ENCODE results near the gene RHBDF1.

Gene RHBDF1

DNA sequence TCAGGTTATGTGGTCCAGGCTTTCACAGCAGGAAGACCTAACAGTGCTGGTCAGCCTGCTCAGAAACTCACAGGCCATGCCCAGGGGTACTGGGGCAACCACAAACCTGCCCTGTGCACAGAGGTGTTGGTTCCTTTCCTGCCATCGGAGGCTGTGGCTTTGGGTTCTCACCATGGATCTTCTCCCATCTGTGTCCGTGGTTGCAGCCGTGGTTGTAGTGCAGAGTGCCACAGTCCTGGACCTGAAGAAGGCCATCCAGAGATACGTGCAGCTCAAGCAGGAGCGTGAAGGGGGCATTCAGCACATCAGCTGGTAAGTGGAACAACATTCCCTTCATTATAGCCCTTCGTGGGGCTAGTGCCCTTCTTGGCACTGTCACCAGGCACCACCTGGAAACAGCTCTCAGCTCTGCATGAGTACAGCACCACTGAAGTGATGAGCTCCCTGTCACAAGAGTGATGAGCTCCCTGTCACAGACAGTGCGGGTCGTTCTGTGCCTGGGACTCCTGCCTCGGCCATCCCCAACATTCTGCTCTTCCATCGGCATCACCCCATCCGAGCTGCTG, 16.8 kb downstream of the RHBDF1 start:
- TF ChIP-seq, protein P1, sequence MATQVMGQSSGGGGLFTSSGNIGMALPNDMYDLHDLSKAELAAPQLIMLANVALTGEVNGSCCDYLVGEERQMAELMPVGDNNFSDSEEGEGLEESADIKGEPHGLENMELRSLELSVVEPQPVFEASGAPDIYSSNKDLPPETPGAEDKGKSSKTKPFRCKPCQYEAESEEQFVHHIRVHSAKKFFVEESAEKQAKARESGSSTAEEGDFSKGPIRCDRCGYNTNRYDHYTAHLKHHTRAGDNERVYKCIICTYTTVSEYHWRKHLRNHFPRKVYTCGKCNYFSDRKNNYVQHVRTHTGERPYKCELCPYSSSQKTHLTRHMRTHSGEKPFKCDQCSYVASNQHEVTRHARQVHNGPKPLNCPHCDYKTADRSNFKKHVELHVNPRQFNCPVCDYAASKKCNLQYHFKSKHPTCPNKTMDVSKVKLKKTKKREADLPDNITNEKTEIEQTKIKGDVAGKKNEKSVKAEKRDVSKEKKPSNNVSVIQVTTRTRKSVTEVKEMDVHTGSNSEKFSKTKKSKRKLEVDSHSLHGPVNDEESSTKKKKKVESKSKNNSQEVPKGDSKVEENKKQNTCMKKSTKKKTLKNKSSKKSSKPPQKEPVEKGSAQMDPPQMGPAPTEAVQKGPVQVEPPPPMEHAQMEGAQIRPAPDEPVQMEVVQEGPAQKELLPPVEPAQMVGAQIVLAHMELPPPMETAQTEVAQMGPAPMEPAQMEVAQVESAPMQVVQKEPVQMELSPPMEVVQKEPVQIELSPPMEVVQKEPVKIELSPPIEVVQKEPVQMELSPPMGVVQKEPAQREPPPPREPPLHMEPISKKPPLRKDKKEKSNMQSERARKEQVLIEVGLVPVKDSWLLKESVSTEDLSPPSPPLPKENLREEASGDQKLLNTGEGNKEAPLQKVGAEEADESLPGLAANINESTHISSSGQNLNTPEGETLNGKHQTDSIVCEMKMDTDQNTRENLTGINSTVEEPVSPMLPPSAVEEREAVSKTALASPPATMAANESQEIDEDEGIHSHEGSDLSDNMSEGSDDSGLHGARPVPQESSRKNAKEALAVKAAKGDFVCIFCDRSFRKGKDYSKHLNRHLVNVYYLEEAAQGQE (IDR thresholded peaks at IDR 0.05; ENCODE audit: insufficient replicate concordance, low read depth): no peak
- no peak for TF ChIP-seq CTCF (IDR thresholded peaks at IDR 0.05; ENCODE audit: insufficient read depth, low read length)
- no peak for TF ChIP-seq POLR2AphosphoS5 (IDR thresholded peaks at IDR 0.05; ENCODE audit: low read depth)
- no peak for TF ChIP-seq SPI1 (IDR thresholded peaks at IDR 0.05; ENCODE audit: borderline replicate concordance, low read depth)
- TF ChIP-seq GABPA (IDR thresholded peaks at IDR 0.05; ENCODE audit: low read depth): no peak
- no peak for DNase-seq (ENCODE audit: low read depth in 1 of 2, low spot score in 1 of 2)
- H3K27ac ChIP-seq (replicated peaks): no peak overlapping the region
- H3K4me3 ChIP-seq (replicated peaks; ENCODE audit: insufficient read depth, low read length): no peak overlapping the region
- no peaks in the 10 kb centered on the region for H3K27me3 ChIP-seq (ENCODE audit: insufficient read depth, poor library complexity, severe bottlenecking)

- no peaks in the 10 kb centered on the region for H3K27me3 ChIP-seq (ENCODE audit: insufficient read depth, poor library complexity, severe bottlenecking)
- no peak for DNase-seq (ENCODE audit: low read depth in 1 of 2, low spot score in 1 of 2)
- peak overlapping the region; percentile 92 for H3K27ac ChIP-seq (replicated peaks)
- H3K4me3 ChIP-seq (replicated peaks; ENCODE audit: insufficient read depth, low read length): peak overlapping the region; percentile 88
- no peak for TF ChIP-seq CTCF (IDR thresholded peaks at IDR 0.05; ENCODE audit: insufficient read depth, low read length)
- no peak for TF ChIP-seq GABPA (IDR thresholded peaks at IDR 0.05; ENCODE audit: low read depth)
- TF ChIP-seq POLR2AphosphoS5 (IDR thresholded peaks at IDR 0.05; ENCODE audit: low read depth): no peak
- TF ChIP-seq, protein P1 (IDR thresholded peaks at IDR 0.05; ENCODE audit: insufficient replicate concordance, low read depth): no peak
- TF ChIP-seq SPI1 (IDR thresholded peaks at IDR 0.05; ENCODE audit: borderline replicate concordance, low read depth): no peak
These were observed 18.2 kb downstream of the RHBDF1 start for GRCh38 chr16:54237-54581.

GRCh38 chr16:53346-54236, 18.8 kb downstream of the RHBDF1 start, which contains the start of the genes POLR3K and SNRNP25:
POLR3K (minus strand) TSS chr16:53608; CDS start chr16:53586, 22 bp downstream.
SNRNP25 (plus strand) TSS chr16:53828; CDS start chr16:54017, 189 bp downstream.
- TF ChIP-seq POLR2AphosphoS5 (IDR thresholded peaks at IDR 0.05; ENCODE audit: low read depth): peak; percentile 84
- TF ChIP-seq GABPA (IDR thresholded peaks at IDR 0.05; ENCODE audit: low read depth): no peak
- TF ChIP-seq, protein P1 (IDR thresholded peaks at IDR 0.05; ENCODE audit: insufficient replicate concordance, low read depth): peak; percentile 30
- Histone ChIP-seq H3K27me3 (ENCODE audit: insufficient read depth, poor library complexity, severe bottlenecking) (no peaks in the 10 kb centered on the region), H3K27ac (replicated peaks) (peak within 1 kb of the TSS; percentile 92), H3K4me3 (replicated peaks; ENCODE audit: insufficient read depth, low read length) (peak within 1 kb of the TSS; percentile 88)
- DNase-seq (ENCODE audit: low read depth in 1 of 2, low spot score in 1 of 2): peak; percentile 96 to 99
